Endothelial cell of umbilical vein (primary cell): ENCODE data around the gene SH3BP4. TPM values are rescaled to one million over a fixed set of nuclear protein-coding genes. Genes with fewer than 3 reads are reported as not detected.

Experiments
- BruUV-seq: library from RNA; stranded (reverse); fragments of 400-500 nt; replicated peaks from 2 replicates; lab custom pipeline; 2021; lab: Mats Ljungman, UMichigan
- CTCF ChIA-PET: fragments of 300-600, 350-600 bp; sonication (Branson Sonifier 250); formaldehyde crosslinking; loops from one replicate; lab custom pipeline; 2021; ENCODE audit warnings: antibody characterized with exemption, inconsistent platforms; lab: Charles Lee
- POLR2A ChIA-PET: fragments of 300-600, 350-600 bp; sonication (Branson Sonifier 250); formaldehyde crosslinking; loops from one replicate; lab custom pipeline; 2021; ENCODE audit warnings: antibody characterized with exemption, inconsistent platforms; lab: Charles Lee
- DNase-seq: peaks from one replicate; pipeline ENCODE4 v3.0.0-alpha.2; 2011; ENCODE audit warnings: low read depth, low spot score
- FAIRE-seq: peaks from 2 replicates; lab custom pipeline; 2011; peaks lifted over from hg19 to GRCh38; lab: Jason Lieb, UNC
- H2AFZ ChIP-seq: 2 replicates; pipeline ENCODE4 v1.6.0; 2012; ENCODE audit warnings: low read depth, low read length, control low read depth, inconsistent platforms
- H3K27ac ChIP-seq: 2 replicates; pipeline ENCODE4 v1.5.1; 2011; ENCODE audit warnings: low read depth, mild to moderate bottlenecking, control low read depth, low read length, moderate library complexity; ENCODE audit not compliant: insufficient read depth
- H3K27me3 ChIP-seq, 2 experiments: 2 replicates each; pipeline versions ENCODE4 v1.6.0 to v1.6.1; 2011; ENCODE audit warnings: low read length in 2 of 2, mixed read lengths in 1 of 2; ENCODE audit not compliant: control insufficient read depth in 2 of 2, insufficient read depth in 2 of 2
- H3K36me3 ChIP-seq, 2 experiments: 2 replicates in 1 of 2; 3 replicates in 1 of 2; pipeline ENCODE4 v1.5.1; 2011; ENCODE audit warnings: low read length in 2 of 2, mild to moderate bottlenecking in 1 of 2, moderate library complexity in 1 of 2; ENCODE audit not compliant: control insufficient read depth in 2 of 2, insufficient read depth in 2 of 2; ENCODE audit errors: extremely low read depth in 1 of 2
- H3K4me1 ChIP-seq: 3 replicates; pipeline ENCODE4 v1.5.1; 2011; ENCODE audit warnings: mild to moderate bottlenecking, low read length; ENCODE audit not compliant: control insufficient read depth, insufficient read depth; ENCODE audit errors: extremely low read depth
- H3K4me2 ChIP-seq: 2 replicates; pipeline ENCODE4 v1.6.1; 2011; ENCODE audit warnings: low read length, control low read depth, mixed read lengths; ENCODE audit not compliant: insufficient read depth
- H3K4me3 ChIP-seq, 3 experiments: fragments of 200-600 bp in 1 of 3; sonication (generic), shearing (Covaris generic) in 1 of 3; replicated peaks in 1 of 3; 2 replicates each; pipeline ENCODE4 v1.5.1; 2011 to 2016; ENCODE audit warnings: control low read depth in 3 of 3, low read length in 3 of 3, mild to moderate bottlenecking in 2 of 3, inconsistent platforms in 1 of 3, low read depth in 1 of 3, moderate library complexity in 1 of 3; ENCODE audit not compliant: insufficient read depth in 1 of 3
- H3K79me2 ChIP-seq: 2 replicates; pipeline ENCODE4 v1.6.0; 2012; ENCODE audit warnings: low read length, inconsistent platforms; ENCODE audit not compliant: control insufficient read depth, insufficient read depth
- H3K9ac ChIP-seq: replicated peaks from 2 replicates; pipeline ENCODE3; 2011; ENCODE audit warnings: low read length, control low read depth; ENCODE audit not compliant: insufficient read depth; ENCODE audit errors: extremely low read depth
- H3K9me1 ChIP-seq: replicated peaks from 3 replicates; pipeline ENCODE4 v1.6.0; 2011; ENCODE audit warnings: mild to moderate bottlenecking, low read length; ENCODE audit not compliant: control insufficient read depth, insufficient read depth; ENCODE audit errors: extremely low read depth
- H3K9me3 ChIP-seq: replicated peaks from 2 replicates; pipeline ENCODE4 v1.5.1; 2012; ENCODE audit warnings: low read length, inconsistent platforms; ENCODE audit not compliant: control insufficient read depth, insufficient read depth
- H4K20me1 ChIP-seq: replicated peaks from 2 replicates; pipeline ENCODE3; 2011; ENCODE audit warnings: mild to moderate bottlenecking, low read length; ENCODE audit not compliant: control insufficient read depth, insufficient read depth; ENCODE audit errors: extremely low read depth
- CTCF ChIP-seq, 2 donors: IDR thresholded peaks; 1 replicate in 1 of 2; 2 replicates in 1 of 2; pipeline ENCODE4 v1.5.1; 2011; ENCODE audit warnings: low read length in 2 of 2, mild to moderate bottlenecking in 2 of 2, moderate library complexity in 2 of 2, control low read depth in 1 of 2, inconsistent platforms in 1 of 2, low read depth in 1 of 2; ENCODE audit not compliant: insufficient read depth in 1 of 2; ENCODE audit errors: extremely low read depth in 1 of 2
- EZH2 ChIP-seq: IDR thresholded peaks from 2 replicates; pipeline ENCODE4 v1.6.1; 2012; ENCODE audit warnings: borderline replicate concordance, low read depth, mild to moderate bottlenecking, moderate library complexity, low read length, inconsistent platforms; ENCODE audit not compliant: severe bottlenecking
- FOS ChIP-seq: IDR thresholded peaks from 2 replicates; pipeline ENCODE4 v1.6.1; 2011; ENCODE audit warnings: mild to moderate bottlenecking, low read length, moderate library complexity, borderline replicate concordance; ENCODE audit not compliant: insufficient read depth
- GATA2 ChIP-seq: IDR thresholded peaks from 2 replicates; pipeline ENCODE4 v1.7.0; 2011; ENCODE audit warnings: low read depth, mild to moderate bottlenecking, moderate library complexity, mixed read lengths, low read length; ENCODE audit not compliant: insufficient read length, insufficient read depth
- JUN ChIP-seq: IDR thresholded peaks from 2 replicates; pipeline ENCODE4 v1.6.1; 2011; ENCODE audit warnings: borderline replicate concordance, low read depth; ENCODE audit not compliant: insufficient read length, insufficient read depth
- MAX ChIP-seq: IDR thresholded peaks from 2 replicates; pipeline ENCODE4 v1.6.1; 2011; ENCODE audit not compliant: insufficient read depth, insufficient read length
- MYC ChIP-seq: IDR thresholded peaks from one replicate; pipeline ENCODE4 v1.6.1; 2011; ENCODE audit warnings: mild to moderate bottlenecking, low read depth, low read length
- POLR2A ChIP-seq: IDR thresholded peaks from 2 replicates; pipeline ENCODE4 v1.6.1; 2012; ENCODE audit warnings: low read depth, mild to moderate bottlenecking, control low read depth, low read length
- dilution Hi-C: fragments of 300-500 bp; cut with MboI; formaldehyde crosslinking; loops from one replicate; pipeline ENCODE4 v1.15.0; 2019; ENCODE audit warnings: low sequenced_read_pairs; ENCODE audit not compliant: extremely low pct_ligation_motif_present
- intact Hi-C: fragments of 100-400 bp; cut with micrococcal nuclease; formaldehyde crosslinking; loops from one replicate; pipeline ENCODE4 v1.10.0; 2022
- polyA plus RNA-seq, 4 experiments: library from polyadenylated mRNA; depleted of rRNA in 3 of 4; stranded (reverse) in 3 of 4; unstranded in 1 of 4; fragments of >200 nt; gene quantifications; 2 replicates each; pipeline versions ENCODE4 v1.2.1 to v1.2.3, GENCODE V29; 2011 to 2012; ENCODE audit warnings: missing spikeins in 1 of 4
- total RNA-seq: library from RNA; stranded (reverse); gene quantifications from 2 replicates; pipeline ENCODE4 v1.2.3, GENCODE V29; 2021

The SH3BP4 gene
- total and polyA plus RNA-seq, 2 donors (not counting 3 experiments of a cell fraction or from before 2014, with no cell fraction given) = 85.2 to 100.0 TPM

- ChIA-PET CTCF (no interaction called here), POLR2A (no interaction called here)
- FAIRE-seq = no peak
- no peaks in the 10 kb centered on the region for H3K27me3 ChIP-seq
- H2AFZ ChIP-seq = no peak overlapping the region
- H3K4me1 ChIP-seq = peaks cover 9% of the 10 kb centered on the region
- DNase-seq = no peak
- no peak overlapping the region for H3K9ac ChIP-seq
- no peak overlapping the region for H3K27ac ChIP-seq
- H3K9me3 ChIP-seq = no peaks in the 10 kb centered on the region
- intact Hi-C loops = no loop called here
- no peak for TF ChIP-seq EZH2
- TF ChIP-seq MAX = no peak
- no peak for TF ChIP-seq CTCF (IDR thresholded peaks at IDR 0.05; ENCODE audit: extremely low read depth in 1 of 2, insufficient read depth in 1 of 2, low read depth in 1 of 2, low read length in 2 of 2)
- no peak for TF ChIP-seq POLR2A
- no peak for TF ChIP-seq FOS
- no peak for TF ChIP-seq JUN
- no peak for TF ChIP-seq GATA2
- no peak for TF ChIP-seq MYC
- H3K79me2 ChIP-seq = peaks cover 98% of the 10 kb centered on the region
- H3K36me3 ChIP-seq = peaks cover 3 to 10% of the 10 kb centered on the region in 2 experiments
- H3K4me2 ChIP-seq = no peak overlapping the region
- H3K4me3 ChIP-seq = no peak overlapping the region
- no TSS peak for BruUV-seq
- peaks cover 3% of the 10 kb centered on the region for H4K20me1 ChIP-seq
- dilution Hi-C loops = no loop called here
- H3K9me1 ChIP-seq = no peaks in the 10 kb centered on the region
Observed at GRCh38 chr2:235010117-235010714, 58.4 kb downstream of the SH3BP4 start.
